ENCODE measurements around the gene SERPINE2. TPM values are rescaled to one million over a fixed set of nuclear protein-coding genes. Genes with fewer than 3 reads are reported as not detected.
"Not testable (repeated sequence)": the region's sequence is repeated elsewhere in the genome, so short reads cannot be mapped to it uniquely, and the experiment has no call there.

The SERPINE2 gene
- polyA plus RNA-seq, 5 donors = 79.3 to 111 (median 89.9) TPM

DNA sequence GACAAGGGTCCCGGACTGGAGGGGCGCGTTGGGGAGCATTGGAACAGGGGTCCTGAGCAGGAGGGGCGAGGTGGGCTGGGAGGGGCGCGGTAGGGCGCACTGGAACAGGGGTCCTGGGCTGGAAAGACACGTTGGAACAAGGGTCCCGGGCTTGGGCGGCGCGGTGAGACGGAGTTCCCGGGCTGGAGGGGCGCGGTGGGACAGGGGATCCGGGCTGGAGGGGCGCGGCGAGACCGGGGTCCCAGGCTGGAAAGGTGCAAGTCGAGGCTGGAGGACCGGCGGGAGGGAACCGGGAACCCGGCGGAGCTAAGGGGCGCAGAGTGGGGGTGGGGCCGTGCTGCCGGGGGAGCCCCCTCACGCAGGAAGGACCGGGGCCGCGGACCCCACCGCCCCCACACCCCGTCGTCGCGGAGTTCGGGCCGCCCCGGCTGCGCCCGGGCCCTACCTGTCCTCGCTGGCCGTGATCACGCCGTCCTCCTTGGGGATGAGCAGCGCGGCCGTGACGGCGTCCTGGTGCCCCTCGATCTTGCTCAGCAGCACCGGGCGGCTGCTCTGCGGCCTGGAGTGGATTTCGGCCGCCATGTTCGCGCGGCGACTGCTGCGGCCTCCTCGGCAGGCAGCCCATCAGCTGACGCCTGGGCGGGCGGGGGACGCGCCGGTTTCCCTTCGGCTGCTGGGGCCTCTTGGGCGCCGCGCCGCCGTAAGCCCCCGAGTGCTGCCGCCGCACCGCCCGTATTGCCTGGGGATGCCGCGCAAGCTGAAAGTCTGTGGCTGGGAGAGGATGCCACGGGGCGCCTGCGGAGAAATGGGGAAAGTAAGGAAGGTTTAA, 94.2 kb downstream of the SERPINE2 start, which contains the start of gene WDFY1:
Gene WDFY1, minus strand, starts transcription at position 633 of the 829 bp plus-strand sequence. Its CDS starts 51 bp downstream, at position 582.
- peak; percentile 86 to 88 for DNase-seq

DNA sequence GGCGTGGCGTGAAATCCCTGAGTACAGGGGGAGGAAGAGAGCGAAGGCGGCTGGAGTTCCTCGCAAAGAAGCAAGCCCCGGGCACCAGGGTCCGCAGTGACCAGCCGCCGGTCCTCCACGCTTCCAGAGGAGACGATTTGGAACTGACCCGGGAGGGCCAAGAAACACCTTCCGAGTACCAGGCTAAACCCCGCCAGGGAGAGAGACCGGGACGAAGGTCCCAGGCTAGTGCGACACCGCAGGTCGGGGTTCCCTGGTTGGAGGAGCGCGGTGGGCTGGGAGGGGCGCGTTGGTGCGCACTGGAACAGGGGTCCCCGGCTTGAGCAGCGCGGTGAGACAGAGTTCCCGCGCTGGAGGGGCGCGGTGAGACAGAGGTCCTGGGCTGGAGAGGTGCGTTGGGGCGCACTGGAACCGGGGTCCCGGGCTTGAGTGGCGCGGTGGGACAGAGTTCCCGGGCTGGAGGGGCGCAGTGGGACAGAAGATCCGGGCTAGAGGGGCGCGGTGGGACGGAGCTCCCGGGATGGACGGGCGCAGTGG, 94.9 kb downstream of the SERPINE2 start:
- peak; percentile 34 to 42 for DNase-seq

DNA sequence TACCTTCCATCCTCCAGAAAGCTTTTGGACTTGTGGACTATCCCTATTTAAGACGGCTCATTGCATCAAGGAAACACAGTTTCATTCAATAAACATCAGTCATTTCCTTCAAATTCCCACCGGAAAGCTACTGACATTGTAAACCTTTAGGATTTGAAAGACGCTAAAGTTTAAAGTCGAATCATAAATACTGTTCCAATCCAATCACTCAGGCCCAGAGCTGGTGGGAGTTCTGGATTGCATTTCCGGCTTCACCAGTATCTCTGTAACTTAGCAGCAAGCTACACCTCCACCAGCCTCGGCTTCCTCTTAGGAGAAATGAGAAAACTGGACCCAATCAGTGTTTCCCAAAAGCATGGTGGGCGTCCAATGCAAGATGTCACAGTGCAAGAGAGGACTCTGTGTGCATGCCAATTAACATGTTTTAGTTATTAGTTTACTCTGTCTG, 95.5 kb downstream of the SERPINE2 start:
- no peak for DNase-seq

DNA sequence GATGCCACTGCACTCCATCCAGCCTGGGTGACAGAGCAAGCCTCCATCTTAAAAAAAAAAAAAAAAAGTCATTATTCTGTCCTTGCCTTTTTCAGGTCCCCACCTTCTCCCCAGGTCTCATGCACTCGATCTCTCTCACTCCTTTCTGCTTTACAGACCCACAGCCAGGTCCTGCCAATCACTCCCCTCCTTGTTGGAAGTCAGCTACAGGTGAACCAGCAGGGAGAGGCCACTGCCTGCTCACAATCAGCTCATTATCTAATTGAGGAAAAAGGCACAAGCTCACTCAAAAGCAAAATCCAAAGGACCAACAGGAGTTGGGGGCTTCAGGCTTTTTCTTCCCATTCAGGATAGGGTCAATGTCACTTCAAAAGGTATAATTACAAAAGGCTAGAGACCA, 96.0 kb downstream of the SERPINE2 start:
- no peak for DNase-seq

DNA sequence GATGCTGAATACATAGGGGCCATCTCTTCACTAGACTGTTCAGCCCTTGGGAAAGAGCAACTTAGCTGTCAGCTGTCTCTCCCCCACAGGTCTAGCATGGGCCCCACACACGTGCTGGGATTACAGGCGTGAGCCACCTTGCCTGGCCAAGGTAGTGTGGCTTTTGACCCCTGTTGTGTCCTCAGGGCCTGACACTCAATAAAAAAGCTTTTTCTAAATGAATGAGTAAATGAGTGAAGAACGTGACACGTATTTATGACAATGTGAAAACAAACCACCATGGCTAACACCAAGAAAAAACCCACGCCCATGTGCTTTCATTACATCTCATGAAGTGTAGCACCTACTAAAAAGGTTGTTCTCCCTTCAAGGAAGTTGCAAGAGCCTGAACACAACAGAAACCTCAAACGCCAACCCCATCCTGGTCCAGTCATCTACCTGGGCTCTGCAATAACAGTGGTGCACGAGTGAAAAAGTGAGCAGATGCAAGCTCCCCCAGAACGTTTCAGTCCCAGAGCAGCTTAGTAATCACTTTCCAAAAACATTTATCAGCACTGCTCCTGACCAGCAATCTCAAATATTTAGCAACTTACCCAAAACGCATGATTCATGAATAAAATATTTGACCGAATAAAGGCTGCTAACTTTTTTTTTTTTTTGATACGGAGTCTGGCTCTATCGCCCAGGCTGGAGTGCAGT, 97.4 kb downstream of the SERPINE2 start:
- no peak for DNase-seq

DNA sequence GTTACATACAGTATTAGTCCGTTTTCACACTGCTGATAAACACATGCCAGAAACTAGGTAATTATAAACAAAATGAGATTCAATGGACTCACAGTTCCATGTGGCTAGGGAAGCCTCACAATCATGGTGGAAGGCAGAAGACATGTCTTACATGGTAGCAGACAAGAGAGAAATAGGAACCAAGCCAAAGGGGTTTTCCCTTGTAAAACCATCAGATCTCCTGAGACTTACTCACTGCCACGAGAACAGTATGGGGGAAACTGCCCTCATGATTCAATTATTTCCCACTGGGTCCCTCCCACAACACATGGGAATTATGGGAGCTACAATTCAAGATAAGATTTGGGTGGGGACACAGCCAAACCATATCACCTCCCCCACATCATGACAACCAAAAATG, 99.6 kb downstream of the SERPINE2 start:
- DNase-seq = not testable (repeated sequence)

DNA sequence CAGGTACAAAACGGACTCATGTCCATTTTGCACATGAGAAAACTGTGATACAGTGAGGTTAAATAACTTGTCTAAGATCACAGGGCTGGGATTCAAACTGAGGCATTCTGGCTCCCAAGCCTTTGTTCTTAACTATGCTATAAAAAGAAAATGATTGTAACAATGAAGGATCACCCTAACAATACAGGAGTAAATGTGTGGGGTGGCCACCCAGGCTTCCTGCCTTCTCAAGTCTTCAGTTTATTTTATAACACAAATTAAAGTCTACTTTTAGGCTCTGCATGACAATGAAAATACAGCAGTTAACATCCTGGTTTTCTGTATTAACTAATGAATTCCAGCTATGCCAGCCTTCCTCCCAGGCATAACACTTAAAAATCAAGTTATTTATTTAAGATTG, 101.6 kb downstream of the SERPINE2 start:
- no peak for DNase-seq

DNA sequence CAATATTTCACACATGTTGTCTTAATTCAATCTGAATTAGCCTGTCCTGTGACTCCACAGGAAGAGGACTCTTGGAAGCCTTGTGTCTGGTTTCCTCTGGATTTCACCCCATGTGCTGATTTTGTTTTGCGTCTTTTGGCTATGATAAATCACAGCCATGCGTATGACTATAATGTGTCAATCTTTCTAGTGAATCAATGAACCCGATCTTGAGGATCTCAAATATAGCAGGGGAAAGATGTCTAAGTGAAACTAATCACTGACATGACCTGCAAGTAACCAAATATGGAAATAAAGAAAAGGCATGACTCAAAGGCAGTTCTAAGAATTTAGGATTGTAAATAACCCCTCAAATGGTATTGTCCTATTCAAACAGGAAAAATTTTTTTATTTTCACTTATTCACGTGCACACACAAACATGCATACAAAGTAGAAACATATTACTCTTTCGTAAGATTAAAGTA, 102.2 kb downstream of the SERPINE2 start:
- DNase-seq = no peak

DNA sequence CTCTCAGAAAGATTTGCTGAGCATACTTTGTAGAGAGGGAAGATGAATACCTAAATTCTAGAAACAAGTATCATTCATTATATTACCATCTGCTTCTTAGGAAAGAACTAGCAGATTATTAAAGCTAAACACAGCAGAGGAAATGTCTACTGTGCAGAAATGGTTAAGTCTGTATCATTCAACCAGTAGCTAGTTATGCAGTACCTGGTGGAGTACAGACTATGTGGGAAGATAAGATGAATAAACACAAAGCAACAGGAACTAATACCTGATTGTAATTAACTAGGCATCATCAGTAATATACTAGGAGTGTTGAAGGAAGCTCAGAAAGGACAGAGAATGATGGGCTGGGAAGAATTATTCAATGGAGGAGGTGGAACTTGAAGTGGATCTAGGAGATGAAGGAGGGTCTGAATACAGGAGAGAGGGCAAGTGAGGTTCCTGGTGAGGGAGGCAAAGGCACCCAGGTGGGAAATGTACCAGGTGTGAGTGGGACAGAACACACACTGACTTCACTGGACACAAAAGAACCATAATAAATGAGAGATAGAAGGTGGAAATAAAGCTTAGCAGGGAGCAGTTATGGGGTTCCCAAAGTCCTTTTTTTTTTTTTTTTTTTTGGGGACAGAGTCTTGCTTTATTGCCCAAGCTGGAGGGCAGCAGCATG, 103.5 kb downstream of the SERPINE2 start:
- no peak for DNase-seq

DNA sequence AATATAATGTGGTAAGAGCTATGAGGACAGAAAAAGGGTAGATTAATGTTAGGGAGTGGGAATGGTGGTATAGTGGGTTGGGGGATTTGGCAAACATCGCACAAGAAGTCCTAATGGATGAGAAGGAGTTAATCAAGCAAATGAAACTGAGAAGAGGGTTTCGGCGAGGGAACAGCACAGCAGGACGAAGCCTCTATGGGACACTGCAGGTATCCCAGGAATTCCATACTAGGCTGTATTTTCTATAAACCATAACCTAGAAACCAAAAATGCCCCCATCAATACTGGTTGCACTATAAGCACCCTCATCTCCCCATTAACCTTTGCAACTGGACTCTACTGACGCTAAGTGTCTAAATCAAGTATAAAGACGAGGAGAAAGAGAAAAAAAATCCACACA, 104.2 kb downstream of the SERPINE2 start:
- DNase-seq = no peak

DNA sequence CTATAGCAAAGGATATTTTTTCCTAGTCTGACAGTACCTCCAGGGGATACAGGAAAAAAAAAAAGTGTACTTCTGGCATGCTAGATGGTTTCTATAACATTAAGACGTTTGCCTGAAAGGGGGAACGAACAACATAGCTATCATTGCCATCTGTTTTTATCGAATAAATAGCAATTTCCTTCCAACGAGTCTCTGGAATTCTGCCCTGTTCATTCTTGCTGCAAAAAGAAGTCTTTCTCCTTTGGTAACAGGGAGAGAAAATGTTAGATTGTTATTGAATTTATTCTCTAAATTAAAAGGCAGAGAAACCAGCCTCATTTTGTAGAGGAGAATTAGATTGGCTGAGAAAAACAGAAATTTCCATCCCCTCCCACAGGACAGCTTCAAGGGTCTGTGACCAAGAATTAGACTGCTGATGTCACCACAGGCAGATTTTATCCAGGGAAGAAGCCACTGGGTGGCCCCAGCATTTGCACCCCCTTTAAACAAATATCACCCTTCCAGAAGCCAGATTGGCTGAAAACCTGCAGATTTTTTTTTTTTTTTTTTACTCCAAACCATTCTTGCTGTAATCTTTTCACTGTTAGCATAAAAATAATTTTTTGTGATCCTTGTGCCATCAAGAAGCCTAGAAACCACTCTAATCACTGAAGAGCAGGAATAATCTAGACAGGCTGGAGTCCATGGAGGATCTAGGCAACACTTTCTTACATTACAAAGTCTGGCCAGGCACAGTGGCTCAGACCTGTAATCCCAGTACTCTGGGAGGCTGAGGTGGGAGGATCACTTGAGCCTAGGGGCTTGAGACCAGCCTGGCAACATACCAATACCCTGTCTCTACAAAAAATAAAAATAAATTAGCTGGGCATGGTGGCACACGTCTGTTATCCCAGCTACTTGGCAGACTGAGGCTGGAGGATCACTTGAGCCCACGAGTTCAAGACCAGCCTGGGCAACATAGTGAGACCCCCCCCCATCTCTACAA, 106.0 kb downstream of the SERPINE2 start:
- DNase-seq = no peak

DNA sequence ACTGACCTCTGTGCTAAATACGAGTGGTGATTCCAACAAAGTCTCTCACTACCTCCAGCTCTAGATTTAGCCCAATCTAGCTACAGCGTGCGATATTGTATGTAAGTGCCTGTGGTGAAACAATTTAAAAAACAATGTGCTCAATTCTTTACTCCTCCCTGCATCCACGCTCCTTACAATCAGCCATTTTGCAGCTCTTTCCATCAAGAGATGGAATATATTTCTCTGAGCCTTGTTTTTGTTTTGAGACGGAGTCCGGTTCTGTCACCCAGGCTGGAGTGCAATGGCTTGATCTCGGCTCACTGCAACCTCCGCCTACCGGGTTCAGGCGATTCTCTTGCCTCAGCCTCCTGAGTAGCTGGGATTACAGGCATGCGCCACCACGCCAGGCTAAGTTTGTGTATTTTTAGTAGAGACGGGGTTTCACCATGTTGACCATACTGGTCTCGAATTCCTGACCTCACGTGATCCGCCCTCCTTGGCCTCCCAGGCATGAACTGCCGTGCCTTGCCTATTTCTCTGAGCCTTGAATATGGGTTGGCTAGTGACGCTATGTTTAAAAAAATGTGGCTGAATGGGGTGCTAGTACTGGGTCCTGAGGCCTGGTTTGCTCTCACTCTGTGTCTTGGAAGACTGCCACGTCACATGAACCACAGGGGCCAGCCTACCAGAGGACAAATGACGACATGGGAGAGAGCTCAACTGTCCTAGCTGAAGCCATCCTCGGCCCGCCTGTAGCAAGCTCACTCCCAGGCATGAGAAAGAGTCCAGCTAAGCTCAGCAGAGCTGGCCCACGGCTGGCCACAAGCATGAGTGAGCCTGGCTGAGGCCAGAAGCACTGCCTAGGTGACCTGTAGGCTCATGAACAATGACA, 108.7 kb downstream of the SERPINE2 start:
- peak in 1 of 2 donors; percentile 62 for DNase-seq

DNA sequence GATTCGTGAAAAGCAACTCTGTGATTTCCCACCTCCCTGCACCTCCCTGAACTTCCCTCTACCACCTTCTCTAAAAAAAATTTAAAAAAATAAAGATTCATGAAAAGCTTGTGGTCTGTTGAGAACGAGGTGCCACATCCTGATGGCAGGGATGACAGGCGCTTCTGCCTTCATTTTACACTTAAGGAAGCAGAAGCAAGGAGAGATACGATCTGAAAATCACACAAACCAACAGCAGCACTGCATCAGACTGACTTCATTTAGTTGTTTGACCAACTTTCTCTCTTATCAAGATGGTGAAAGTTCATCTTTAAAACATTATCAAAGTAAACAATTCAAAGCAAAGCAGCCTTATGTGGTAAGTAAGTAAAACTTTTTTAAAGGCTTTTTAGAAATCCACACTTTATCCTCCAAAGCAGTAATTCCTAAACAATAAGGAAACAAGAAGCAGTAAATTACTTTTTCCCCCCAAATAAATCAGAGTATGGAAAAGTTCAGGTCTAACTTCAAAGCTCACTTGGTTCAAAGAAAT, 109.4 kb downstream of the SERPINE2 start:
- peak in 1 of 2 donors; percentile 54 for DNase-seq

DNA sequence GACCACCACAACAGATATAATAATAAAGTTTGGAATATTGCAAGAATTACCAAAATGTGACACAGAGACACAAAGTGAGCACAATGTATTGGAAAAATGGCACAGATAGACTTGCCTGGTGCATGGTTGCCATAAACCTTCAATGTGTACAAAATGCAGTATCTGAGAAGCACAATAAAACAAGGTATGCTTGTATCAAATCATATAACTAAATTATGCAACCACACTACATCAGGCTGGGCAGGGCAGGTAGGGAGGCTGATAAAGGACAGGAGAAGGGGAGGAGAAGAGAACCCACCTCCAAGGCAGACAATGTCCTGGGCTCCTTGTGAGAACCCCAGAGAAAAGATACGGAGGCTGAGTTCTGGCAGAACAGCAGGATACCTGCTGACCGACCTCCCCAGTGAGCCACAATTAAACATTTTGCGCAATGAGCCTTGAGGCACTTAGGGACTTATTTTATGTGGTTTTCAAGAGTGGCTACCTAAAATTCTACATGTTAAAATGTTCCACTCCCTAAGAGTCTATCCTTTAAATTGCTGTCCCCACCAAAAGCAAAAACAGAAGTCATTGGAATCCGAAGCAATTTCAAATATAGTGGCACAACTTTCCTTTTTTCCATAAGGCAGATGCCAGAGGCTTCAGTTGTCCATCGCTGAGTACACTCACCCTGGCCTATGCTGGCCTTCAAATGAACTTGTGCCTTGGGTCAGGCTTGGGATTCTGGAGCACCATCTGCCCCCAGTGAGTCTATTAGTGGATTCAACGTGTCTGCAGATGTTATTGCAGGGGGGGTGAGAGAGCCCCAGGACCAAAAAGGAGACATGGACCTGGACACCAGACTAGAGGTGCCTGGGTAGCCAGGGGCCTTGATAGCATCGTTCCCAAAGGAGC, 110.7 kb downstream of the SERPINE2 start:
- no peak for DNase-seq

DNA sequence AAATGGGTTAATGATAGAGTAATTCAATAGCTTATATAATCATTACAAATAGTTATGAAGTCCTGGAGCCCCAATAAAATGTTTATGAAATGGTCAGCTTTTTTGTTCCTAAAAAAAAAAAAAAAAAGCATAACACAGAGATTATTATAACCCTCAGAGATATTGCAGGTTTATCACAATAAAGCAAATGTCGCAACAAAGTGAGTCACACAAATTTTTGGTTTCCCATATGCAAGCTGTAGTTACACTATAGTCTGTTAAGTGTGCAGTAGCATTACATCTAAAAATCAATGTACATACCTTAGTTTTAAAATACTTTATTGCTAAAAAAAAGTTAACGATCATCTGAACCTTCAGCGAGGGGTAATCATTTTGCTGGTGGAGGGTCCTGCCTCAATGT, 114.0 kb downstream of the SERPINE2 start:
- no peak for DNase-seq
